ENCODE results near the gene PRPF6. TPM values are rescaled to one million over a fixed set of nuclear protein-coding genes. Genes with fewer than 3 reads are reported as not detected.

The PRPF6 gene
- total and polyA plus RNA-seq, 2 of the 13 experiments (the other 11 are each of a cell fraction or from before 2014, with no cell fraction given) = 63.7 to 101 TPM

- peak; percentile 2; the same call in 1 of the 2 replicates for TF ChIP-seq ATF3 (CRISPR knock-in tag; IDR thresholded peaks at IDR 0.05)
- no peak for TF ChIP-seq PRDM4 (CRISPR knock-in tag; IDR thresholded peaks at IDR 0.05; ENCODE audit: borderline replicate concordance)
- TF ChIP-seq TP53 (CRISPR knock-in tag; conservative IDR thresholded peaks at IDR 0.05) = 0 out of 2 replicates have a peak, but pooled peaks have one; percentile 57
- peak; percentile 35; the same call in 1 of the 2 replicates for TF ChIP-seq FOXK1 (CRISPR knock-in tag; IDR thresholded peaks at IDR 0.05; ENCODE audit: borderline replicate concordance, low read depth)
- 0 out of 2 replicates have a peak, but pooled peaks have one; percentile 51 for TF ChIP-seq ZNF646 (CRISPR knock-in tag; IDR thresholded peaks at IDR 0.05)
- TF ChIP-seq HCFC1 (IDR thresholded peaks at IDR 0.05; ENCODE audit: low read depth, low read length) = no peak
- no peak; the same call in 1 of the 2 replicates for TF ChIP-seq ERF (CRISPR knock-in tag; IDR thresholded peaks at IDR 0.05)
- TF ChIP-seq ARID4A (CRISPR knock-in tag; IDR thresholded peaks at IDR 0.05; ENCODE audit: borderline replicate concordance) = peak; percentile 31; the same call in 1 of the 2 replicates
- no peak for TF ChIP-seq GABPA (IDR thresholded peaks at IDR 0.05; ENCODE audit: low read depth, low read length)
- no peak; the same call in 1 of the 2 replicates for TF ChIP-seq GABPA (CRISPR knock-in tag; IDR thresholded peaks at IDR 0.05; ENCODE audit: low read depth)
- TF ChIP-seq WIZ (CRISPR knock-in tag; IDR thresholded peaks at IDR 0.05) = no peak; the same call in 1 of the 2 replicates
- no peak for TF ChIP-seq FOSL1 (CRISPR knock-in tag; IDR thresholded peaks at IDR 0.05; ENCODE audit: borderline replicate concordance)
- no peak for TF ChIP-seq ZNF121 (CRISPR knock-in tag; IDR thresholded peaks at IDR 0.05)
- TF ChIP-seq SNRNP70 (IDR thresholded peaks at IDR 0.05; ENCODE audit: low read depth, low read length) = no peak
- TF ChIP-seq ZNF615 (CRISPR knock-in tag; IDR thresholded peaks at IDR 0.05; ENCODE audit: borderline replicate concordance) = no peak
Measured at GRCh38 chr20:64057628-64058498, 76.9 kb downstream of the PRPF6 start (continued).

All from HepG2 (cell line).